HG03060 (cell line): ENCODE results near the gene ANK3.

ENCODE experiments used
- ATAC-seq: cut with Tn5 transposase; IDR thresholded peaks from one replicate; pipeline ENCODE4 v1.9.1; 2021; ENCODE audit warnings: low read depth, moderate number of reproducible peaks; ENCODE audit not compliant: unreplicated experiment

ANK3 gene

DNA sequence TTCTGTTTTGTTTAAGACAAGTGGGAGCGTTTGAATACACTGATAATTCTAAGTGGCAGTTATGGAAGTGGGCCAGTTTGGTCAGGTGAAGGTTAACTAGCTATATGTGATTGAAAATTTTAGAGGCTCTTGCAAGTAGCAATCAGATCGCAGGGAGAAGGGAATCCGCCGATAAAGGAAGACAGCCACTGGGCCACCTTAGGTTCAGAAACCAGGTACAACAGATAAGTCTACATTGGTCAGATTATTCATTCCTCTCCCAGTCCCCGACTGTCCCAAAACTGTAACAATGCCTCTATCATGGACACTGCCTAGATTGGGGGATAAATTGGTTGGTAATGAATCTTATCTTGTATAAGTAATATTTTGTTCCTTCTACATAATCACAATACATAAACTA, 8.9 kb downstream of the ANK3 start:
- no peak for ATAC-seq

DNA sequence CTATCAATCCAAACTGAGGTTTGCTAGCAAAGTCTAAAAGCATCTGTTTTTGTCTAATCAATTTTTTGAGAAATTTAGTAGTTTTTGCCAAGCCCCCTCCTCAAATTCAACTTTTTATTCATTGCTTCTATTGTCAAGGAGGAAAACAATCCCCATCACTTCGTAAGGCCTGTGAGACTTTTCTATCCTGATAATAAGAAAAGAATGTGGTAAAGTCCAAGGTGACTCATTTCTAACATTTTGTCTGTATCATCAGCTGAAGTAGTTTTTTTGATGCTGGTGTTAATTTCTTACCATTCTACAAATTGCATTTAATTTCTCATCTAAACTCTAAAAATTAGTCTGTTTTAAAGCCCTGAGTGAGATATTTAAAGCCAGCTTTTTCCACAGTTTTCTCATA, 11.7 kb downstream of the ANK3 start:
- ATAC-seq: no peak

DNA sequence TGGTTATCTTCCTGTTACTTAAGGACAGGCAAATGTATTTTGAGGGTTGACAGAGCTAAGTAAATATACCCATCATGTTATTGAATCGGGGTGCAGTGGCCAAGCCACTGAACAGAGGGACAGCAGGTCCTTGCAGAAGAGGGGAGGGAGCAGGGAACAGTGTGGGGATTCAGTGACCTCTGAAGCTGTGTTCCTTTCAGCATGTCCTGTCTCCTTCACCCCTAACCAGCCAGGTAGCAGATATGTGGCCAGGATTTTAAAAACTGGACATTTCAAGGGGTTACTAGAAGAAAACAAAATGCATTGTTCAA, 12.7 kb downstream of the ANK3 start:
- ATAC-seq: no peak

DNA sequence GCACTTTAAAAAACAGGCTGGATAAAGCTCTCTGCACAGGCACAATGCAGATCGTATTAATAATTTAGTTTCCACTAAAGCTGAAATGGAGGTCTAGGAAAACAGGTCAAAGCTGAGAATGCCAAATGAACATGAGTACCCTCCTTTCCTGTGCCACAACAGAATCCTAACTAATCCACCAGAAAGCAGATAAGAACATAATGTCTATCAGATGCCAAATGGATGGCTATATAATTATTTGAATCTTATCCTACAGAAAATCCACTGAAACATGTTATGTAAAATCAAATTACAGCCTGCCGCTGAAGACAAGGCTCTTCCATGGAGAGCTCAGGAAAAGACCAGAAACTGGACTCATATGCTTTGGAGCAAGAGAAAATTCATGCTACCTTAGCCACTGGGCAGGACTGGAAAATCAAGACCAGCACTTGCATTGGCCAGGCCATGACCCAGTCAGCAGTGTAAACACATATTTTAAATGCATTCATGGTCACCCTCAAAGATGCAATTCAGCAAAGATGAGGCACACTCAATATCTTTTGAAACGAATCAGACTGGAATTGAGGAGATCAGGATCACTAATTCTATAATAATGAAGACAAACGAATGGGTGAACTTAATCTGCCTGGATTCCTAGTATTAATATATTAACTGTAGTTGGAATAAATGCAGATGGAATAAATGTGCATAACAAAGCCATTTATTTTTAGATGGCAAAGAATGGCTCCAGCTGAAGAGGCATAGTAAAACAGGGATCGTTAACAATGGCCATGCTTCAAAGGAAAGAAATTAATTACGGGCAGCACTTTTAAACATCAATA, 13.2 kb downstream of the ANK3 start:
- no peak for ATAC-seq

DNA sequence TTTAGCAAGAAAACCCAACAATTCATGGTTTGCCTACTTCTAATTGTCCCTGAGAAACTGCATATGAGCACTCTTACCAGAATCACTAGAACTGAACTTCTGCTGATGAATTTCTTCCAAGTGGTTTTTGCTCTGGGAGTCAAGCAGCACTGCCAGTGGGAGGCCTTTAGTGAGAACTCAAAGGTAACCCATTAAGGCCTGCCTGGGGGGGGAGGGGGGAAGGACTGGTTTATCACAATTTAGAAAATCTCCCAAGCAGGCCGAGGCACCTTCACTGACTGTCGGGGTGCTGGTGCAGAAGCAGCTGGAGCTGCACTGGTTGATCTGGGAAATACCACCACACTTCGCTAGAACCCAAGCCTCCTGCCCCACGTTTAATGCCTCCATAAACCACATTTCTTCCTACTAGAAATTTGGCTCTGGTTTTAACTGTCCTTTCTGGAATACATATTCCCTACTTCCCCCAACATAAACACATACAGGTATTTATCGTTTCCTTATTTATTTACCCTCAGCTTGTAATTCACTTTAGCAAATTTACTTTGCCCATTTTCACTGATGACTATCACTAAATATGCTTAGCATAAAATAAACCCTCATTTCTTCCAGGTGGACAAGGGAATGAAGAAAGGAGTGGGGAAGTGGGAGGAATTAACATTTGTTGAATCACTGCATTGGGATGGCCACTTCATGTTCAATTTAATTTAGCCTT, 14.2 kb downstream of the ANK3 start:
- ATAC-seq: no peak

DNA sequence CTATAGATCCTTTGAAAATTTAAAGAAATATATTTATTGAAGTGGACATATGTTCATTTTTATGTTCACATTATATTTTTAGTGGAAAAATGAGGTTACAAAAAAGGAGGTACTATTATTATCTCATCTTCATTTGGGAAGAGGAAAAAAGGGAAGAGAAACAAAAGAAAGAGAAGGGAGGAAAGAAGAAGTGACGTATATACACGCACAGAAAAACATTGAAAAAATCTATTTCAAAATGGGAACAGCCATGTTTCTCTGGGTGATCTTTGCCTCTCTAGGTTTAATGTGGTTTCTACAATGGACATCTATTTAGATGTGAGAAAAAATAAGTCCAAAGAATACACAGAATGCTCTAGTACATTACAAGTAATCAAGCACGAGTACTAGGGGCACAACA, 14.8 kb downstream of the ANK3 start:
- no peak for ATAC-seq

DNA sequence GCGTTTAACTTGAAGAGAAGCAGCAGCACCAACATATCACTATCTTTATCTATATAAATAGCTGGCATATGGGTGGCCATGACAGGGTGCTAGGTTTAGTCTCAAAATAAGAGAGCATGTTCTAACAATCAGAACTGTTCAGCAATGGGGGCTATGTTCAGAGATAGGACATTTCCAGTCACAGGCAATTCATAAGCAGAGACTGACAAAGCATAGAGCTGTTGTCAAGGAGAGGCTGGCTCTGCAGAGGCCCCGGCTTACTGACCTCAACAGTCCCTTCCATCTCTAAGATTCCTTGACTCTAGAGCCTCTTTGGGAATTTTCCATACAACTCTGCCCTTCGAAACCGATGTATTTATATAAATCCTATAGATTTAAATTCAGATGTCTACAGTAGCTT, 17.2 kb downstream of the ANK3 start:
- no peak for ATAC-seq

DNA sequence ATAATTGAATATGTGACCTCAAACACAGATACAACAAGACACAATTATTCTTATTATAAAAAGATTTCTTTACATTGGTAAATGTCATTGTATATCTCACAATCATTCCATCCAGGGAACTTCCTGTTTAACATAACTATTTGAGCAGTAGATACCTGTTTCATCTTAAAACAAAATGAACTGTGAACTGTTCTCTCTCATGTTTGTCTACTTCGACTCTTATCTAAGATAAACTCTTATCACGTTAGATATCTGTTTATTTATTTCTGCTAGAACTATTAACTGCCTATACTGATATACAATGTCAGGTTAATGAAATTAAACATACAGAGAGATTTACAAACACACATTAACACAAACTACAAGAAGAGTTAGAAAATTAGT, 20.1 kb downstream of the ANK3 start:
- ATAC-seq: no peak

DNA sequence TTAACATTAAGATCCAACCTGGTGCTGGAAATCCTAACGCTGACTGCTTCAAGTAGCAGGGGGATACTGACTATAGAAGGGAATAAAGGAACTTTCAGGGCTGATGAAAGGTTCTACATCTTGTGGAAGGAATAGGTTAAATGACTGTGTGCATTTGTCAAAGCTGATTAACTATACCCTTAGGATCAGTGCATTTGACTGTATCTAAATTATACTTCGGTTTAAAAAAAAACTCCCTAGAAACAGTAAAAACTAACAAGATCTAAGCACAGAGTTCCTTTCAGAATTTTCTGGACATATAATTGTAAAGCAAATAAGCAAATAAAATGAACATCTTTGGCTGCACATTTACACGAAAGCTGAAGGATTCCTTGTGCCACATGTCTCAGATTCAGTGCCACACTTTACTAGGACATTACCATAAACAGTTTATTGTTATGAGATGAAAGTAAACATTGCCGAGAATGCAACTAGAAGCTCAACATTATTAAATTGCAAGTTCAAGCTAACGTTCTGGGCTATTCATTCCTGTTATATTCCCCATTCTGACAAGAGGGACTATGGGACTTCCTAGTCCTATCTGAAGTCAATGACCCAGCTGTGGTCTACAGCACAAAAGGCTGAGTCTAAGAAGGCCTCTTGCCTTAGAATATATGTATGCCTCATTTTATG, 20.7 kb downstream of the ANK3 start:
- ATAC-seq: no peak

DNA sequence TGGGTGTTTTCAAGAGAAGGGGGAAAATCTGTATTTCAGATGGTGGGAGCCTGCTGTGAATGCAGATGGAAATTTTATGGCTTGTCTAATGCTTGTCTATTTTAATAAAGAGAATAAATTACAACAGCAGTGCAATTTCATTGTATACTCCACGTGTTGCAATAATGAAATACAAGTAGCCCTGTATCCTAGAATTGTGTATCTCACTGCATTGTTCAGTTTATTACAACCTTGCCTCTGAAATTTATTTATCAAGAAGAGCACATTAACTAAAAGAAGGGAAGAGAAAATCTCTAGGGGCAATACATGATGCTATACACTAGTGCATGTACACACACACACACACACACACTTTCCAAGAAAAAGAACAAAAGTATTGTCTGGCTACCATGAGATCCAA, 21.8 kb downstream of the ANK3 start:
- ATAC-seq: no peak

DNA sequence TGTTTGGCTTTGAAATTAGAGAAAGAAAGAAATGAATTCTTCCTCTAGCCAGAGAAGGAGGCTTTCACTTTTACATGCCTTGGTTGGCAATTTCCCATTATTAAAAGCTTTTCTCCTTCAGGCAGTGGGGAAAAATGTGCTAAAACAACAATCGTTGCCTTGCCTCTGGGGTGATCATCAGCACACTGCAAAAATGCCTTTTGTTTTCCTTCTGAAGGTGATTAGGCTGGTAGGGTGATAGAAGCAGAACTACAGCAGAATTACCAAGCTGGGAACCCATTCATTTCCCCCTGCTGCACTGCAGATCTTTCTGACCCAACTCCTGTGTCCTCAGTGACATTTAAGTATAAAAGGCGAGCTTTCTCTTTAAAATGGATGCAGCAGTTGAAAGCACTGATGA, 22.2 kb downstream of the ANK3 start:
- ATAC-seq: no peak

DNA sequence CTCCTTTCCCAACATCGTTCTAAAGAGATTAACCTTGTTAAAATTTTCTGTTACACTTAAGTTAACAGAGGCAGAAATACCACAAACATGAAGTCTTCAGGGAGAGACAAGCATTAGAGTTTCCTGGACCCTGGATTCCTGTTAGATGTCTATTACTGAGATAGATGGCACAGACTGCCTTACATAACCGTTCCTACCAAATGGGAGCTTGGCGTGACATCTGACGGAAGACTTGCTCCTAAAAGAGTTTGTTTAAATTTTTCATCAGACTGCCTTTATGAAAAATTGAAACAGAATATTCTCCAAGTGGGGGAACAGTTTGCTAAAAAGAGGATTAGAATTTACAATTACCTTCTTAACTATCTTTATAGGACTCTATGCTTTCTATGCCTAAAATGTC, 22.7 kb downstream of the ANK3 start:
- ATAC-seq: no peak

DNA sequence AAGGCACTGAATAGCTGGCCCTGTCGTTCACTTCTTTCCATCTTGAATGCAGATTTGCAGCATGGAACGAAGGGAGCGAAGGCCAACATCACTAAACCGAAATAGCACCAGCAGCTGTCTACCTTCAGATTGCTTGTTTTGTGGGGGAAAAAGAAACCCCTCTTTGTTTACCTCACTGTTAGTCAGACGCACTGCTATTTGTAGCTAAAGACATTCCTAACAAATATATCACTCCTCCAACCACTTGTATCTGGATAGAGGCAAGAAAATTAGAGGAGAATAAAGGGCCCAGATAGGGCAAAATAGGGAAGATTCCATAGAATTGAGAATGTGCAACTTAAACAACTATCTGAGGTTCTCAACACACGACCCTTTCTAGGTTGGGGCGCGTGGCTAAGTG, 26.5 kb downstream of the ANK3 start:
- ATAC-seq: no peak

DNA sequence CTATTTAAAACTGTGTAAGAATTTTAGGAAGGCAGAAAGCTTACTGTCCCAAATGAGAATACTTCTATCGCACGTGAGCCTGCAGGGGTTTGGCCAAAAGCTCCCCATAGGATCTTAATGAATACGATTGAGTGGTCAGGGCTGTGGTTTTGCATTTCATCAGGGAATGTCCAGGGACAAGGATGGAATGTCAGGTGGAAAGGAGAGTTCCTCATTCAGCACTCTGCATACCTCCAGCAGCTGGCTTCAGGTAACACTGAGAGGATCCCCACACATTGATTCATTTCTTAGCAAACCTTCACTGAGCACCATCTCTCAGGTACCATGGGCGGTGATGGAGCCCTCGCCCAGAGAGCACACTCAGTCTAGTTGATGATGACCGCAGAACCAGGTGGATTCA, 27.2 kb downstream of the ANK3 start:
- no peak for ATAC-seq

DNA sequence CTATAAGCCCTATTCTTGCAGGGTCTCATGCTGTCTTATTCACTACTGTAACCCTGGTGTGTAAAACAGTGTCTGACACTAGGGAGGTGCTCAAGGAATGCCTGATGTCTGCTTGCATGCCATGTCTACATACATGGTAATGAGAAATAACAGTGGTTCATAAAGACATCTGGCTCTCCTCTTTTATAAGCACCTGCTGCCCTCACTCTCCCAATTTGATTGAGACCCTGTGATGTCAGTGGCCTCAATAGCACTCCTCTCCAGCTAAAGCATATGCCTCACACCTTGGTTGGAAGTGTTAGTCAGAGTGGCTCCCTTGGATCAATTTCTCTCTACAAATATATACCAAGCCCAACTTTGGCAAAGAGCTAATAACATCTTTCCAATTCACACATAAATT, 30.6 kb downstream of the ANK3 start:
- no peak for ATAC-seq

DNA sequence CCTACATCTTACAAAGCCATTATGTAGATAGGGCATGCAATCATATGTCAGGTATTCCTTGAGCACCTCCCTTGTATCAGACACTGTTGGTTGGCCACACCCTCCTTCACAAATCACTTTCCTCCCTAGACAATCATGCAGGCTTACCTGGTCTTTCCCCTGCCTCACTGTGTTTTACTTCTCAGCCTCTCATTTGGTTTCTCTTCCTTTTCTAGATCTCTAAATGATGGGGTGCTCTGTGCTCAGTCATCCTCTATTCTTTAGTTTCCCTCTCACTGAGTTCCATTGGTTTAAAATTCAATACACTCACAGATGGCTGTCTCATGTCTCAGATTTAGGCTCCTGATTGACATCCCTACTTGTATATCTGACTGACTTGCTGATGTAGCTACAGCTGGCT, 31.4 kb downstream of the ANK3 start:
- peak; percentile 79 for ATAC-seq

DNA sequence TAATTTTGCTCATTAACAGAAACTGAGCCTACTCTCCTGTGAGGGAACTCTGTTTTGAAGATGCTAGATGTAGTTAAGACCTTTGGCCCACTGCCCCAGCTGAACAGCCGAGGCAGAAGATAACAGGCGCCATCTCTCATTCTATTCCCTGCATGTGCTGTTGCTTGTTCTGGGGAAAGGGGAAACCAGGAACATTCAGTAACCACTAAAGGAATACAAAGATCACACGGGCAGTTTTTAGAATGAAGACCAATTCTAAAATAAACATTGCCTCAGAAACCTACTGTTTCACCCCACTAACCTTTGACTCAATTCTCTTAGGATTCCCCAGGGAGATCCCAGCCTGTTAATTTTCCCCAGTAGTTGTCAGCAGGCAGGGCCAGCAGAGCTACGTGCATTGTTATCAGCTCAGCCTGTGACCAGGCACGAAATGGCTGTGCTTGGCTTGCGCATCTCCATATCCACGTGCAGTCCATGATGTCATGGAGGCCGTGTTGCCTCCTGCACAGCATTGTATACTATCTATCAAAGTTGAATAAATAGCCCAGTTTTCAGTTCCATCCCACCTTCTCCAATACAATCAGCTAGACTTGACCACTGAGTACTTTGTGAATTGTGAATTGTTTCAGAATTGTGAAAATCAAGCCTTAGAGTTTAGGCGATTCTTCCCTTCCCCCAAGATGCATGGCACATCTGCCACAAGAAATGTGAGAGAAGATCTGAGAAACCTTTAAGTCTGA, 36.0 kb downstream of the ANK3 start:
- ATAC-seq: no peak

DNA sequence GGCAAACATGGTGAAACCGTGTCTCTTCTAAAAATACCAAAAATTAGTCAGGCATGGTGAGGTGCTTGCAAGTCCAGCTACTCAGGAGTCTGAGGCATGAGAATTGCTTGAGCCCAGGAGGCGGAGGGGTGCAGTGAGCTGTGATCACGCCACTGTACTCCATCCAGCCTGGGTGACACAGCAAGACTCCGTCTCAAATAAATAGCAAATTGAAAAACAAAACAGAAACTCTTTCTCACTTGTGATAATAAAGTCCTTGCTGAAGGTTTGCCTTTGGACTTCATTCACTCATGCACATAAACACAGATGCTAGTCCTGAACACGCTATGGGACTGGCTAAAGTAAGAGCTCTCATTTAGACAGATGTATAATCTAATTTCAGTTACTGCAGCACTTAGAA, 37.6 kb downstream of the ANK3 start:
- peak; percentile 59 for ATAC-seq

DNA sequence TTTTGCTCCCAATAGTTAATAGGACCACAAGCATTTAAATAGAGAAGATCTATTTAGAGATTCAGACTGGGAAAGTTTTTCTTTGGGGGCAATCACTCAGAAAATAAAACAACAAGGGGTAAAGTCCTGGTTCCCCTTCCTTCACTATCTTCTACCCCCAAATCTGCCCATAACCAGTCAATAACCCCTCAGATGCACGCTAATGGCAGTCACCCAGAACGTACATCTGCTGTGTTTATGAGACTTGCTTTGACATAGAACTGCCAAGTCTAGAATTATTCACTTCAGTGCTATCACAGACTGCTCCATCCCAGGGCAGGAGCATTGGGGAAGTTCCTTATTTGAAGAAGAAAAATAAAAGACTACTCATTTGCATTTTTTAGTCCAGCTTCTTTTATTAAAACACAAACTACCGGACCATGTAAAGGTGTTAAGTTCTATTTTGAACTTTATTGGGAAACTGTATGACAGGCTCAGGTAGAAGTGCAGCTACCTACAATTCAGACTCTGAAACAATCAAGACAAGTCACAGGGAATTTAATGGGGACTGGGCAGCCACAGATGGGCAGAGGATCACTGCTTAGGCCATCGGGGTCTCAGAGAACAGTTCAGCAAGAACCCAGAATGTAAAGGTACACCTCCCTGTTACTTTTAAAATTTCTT, 38.4 kb downstream of the ANK3 start:
- ATAC-seq: peak; percentile 57

DNA sequence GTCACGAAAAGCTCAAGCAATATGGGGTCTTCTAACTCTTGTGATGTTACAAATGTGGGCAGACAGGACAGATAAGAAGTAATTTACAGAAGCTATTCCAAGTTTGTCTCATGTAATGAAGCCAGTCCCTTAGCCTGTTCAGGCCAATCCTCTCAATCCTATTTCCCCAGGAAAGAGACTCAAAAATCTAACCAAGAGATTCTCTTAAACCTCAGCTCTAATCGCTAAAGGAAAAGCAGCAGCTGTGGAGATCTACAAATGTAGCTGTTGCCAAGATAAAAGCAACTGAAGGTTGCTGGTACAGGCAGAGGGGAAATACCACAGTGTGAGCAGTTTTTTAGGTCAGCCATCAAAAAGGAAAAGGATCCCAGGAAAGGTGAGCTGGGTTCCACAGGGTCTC, 39.3 kb downstream of the ANK3 start:
- ATAC-seq: no peak

DNA sequence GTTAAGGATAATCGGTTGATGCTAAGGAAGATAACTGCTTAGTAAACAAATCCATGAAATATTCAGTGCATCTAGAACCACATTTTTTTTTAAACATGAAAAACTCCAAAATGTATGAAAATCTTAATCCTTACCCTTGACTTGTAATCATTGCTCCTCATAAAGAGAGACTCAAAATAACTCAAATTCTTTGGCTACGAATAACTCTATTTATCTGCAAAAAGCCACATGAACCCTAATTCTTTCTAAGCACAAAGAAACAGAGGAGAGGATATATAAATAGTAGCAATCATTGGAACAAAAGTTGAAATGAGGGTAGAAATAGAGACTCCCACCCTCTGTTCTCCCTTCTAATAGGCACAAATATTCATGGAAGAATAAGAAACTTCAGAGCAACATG, 40.2 kb downstream of the ANK3 start:
- no peak for ATAC-seq
